Measurements from ENCODE around the gene TGM1.

Gene TGM1

DNA sequence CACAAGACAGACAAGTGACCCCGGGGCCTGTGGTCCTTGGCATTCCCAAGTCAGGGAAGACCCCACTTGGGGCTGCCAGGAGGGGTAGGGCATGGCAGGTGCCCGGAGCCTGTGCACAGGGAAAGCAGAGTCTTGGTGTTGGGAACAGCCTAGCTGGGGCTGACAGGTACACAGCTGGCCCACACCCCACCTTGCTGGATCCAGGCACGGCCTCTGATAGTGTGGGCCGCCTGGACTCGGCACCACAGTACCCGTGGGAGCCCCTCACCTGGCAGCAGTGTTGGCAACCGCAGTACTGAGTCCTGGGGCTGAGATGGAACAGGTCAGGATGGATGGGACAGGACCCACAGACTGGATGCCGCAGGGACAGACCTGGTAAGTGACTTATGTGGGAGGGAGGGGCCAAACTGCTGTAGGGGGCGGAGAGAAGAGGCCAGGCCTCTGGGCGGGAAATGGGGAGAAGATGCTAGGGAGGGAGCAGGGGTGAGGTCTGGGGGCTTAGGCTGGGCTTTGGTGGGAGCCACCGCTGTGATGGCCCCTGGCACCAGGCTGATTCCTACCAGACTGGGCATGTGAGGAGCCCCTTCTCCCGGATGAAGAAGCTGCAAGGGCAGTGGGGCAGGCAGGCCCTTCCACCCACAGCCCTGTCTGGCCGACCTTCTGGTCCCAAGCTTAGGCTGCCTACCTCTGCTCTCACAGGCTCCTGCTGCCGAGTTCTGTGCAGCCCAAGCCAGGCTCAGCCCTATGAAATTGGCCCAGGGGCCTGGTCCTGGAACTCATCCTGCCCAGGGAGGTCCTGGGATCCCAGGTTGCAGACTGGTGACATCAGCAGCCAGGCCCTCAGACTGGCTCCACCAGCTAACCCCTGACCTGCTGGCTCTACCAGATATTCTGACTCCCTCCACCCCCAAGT, at the start of gene TGM1:
TGM1 (minus strand) TSS at position 357 of the 913 bp plus-strand sequence. CDS start 825 bp downstream, outside the sequence.
- no peak for TF ChIP-seq CTCF (IDR thresholded peaks at IDR 0.05; ENCODE audit: low read depth, low read length)
- DNase-seq (ENCODE audit: extremely low read depth, low read depth), result no peak

- no peak for TF ChIP-seq CTCF (IDR thresholded peaks at IDR 0.05; ENCODE audit: low read depth, low read length)
- DNase-seq (ENCODE audit: extremely low read depth, low read depth), result no peak
These were observed 49.0 kb upstream of the TGM1 start for GRCh38 chr14:24311837-24312615.

DNA sequence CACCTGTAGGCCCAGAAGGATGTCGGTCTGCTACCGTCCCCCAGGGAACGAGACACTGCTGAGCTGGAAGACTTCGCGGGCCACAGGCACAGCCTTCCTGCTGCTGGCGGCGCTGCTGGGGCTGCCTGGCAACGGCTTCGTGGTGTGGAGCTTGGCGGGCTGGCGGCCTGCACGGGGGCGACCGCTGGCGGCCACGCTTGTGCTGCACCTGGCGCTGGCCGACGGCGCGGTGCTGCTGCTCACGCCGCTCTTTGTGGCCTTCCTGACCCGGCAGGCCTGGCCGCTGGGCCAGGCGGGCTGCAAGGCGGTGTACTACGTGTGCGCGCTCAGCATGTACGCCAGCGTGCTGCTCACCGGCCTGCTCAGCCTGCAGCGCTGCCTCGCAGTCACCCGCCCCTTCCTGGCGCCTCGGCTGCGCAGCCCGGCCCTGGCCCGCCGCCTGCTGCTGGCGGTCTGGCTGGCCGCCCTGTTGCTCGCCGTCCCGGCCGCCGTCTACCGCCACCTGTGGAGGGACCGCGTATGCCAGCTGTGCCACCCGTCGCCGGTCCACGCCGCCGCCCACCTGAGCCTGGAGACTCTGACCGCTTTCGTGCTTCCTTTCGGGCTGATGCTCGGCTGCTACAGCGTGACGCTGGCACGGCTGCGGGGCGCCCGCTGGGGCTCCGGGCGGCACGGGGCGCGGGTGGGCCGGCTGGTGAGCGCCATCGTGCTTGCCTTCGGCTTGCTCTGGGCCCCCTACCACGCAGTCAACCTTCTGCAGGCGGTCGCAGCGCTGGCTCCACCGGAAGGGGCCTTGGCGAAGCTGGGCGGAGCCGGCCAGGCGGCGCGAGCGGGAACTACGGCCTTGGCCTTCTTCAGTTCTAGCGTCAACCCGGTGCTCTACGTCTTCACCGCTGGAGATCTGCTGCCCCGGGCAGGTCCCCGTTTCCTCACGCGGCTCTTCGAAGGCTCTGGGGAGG, 47.9 kb upstream of the TGM1 start, which contains the start of gene LTB4R:
LTB4R (plus strand) TSS at position 857 of the 959 bp plus-strand sequence. CDS start 4,150 bp downstream, outside the sequence.
- no peak for DNase-seq (ENCODE audit: extremely low read depth, low read depth)
- peak; percentile 9 for TF ChIP-seq CTCF (IDR thresholded peaks at IDR 0.05; ENCODE audit: low read depth, low read length)

- no peak for TF ChIP-seq CTCF (IDR thresholded peaks at IDR 0.05; ENCODE audit: low read depth, low read length)
- no peak for DNase-seq (ENCODE audit: extremely low read depth, low read depth)
These were observed 47.3 kb upstream of the TGM1 start for GRCh38 chr14:24310265-24310645.

- no peak for DNase-seq (ENCODE audit: extremely low read depth, low read depth)
- TF ChIP-seq CTCF (IDR thresholded peaks at IDR 0.05; ENCODE audit: low read depth, low read length), result no peak
These were observed 46.7 kb upstream of the TGM1 start, which contains the start of gene LTB4R2 for GRCh38 chr14:24309538-24310264. Gene LTB4R2 (plus strand): TSS chr14:24310140. CDS start chr14:24310665, 525 bp downstream.
